ENCODE results near the gene EVX1. TPM values are rescaled to one million over a fixed set of nuclear protein-coding genes. Genes with fewer than 3 reads are reported as not detected.

EVX1 gene
- total RNA-seq, 1 experiment from 2014 or later = 0.10 TPM

GRCh38 chr7:27249724-27250556, 7.3 kb downstream of the EVX1 start:
- H3K4me3 ChIP-seq (ENCODE audit: low read depth in 2 of 2, low read length in 2 of 2) = no peak overlapping the region
- DNase-seq (ENCODE audit: low read depth, low spot score) (no peak), ATAC-seq (no peak)
- H3K4me1 ChIP-seq (ENCODE audit: control insufficient read depth, insufficient read depth, low read length) = no peaks in the 10 kb centered on the region; the same call in 1 of the 2 replicates
- no TSS peak for BruUV-seq (replicated peaks)
- H3K9me3 ChIP-seq (ENCODE audit: control insufficient read depth, insufficient read depth, low read depth, low read length) = no peaks in the 10 kb centered on the region
- in situ Hi-C loops (cut with HindIII; ENCODE audit: low pct_unique_long_range_greater_than_20kb, low sequenced_read_pairs) (no loop called here), intact Hi-C loops (cut with micrococcal nuclease; ENCODE audit: unreplicated experiment) (no loop called here)
- H3K27me3 ChIP-seq (ENCODE audit: control insufficient read depth, insufficient read depth, low read length) = peaks cover 10% of the 10 kb centered on the region
- no peaks in the 10 kb centered on the region for H3K36me3 ChIP-seq (ENCODE audit: control insufficient read depth, insufficient read depth, low read length)
- H3K27ac ChIP-seq (ENCODE audit: low read length) = no peak overlapping the region
- ChIA-PET POLR2A (no interaction called here), CTCF (no interaction called here)
- TF ChIP-seq POLR2AphosphoS5 (IDR thresholded peaks at IDR 0.05; ENCODE audit: low read depth, low read length) (no peak), REST (IDR thresholded peaks at IDR 0.05; ENCODE audit: insufficient read depth in 1 of 2, low read depth in 2 of 2, low read length in 1 of 2) (no peak), SIN3A (IDR thresholded peaks at IDR 0.05; ENCODE audit: borderline replicate concordance, insufficient read depth, low read depth, low read length) (no peak), TCF7L2 (IDR thresholded peaks at IDR 0.05; ENCODE audit: low read depth, low read length) (no peak), CTCF (IDR thresholded peaks at IDR 0.05) (no peak)

GRCh38 chr7:27250557-27251070, 8.0 kb downstream of the EVX1 start:
- DNase-seq (ENCODE audit: low read depth, low spot score) (no peak), ATAC-seq (no peak)
- TF ChIP-seq CTCF (IDR thresholded peaks at IDR 0.05) = no peak
- in situ Hi-C loops (cut with HindIII; ENCODE audit: low pct_unique_long_range_greater_than_20kb, low sequenced_read_pairs) = no loop called here
- ChIA-PET POLR2A (no interaction called here), CTCF (no interaction called here)
- Histone ChIP-seq H3K4me1 (ENCODE audit: control insufficient read depth, insufficient read depth, low read length) (no peaks in the 10 kb centered on the region; the same call in 1 of the 2 replicates), H3K36me3 (ENCODE audit: control insufficient read depth, insufficient read depth, low read length) (no peaks in the 10 kb centered on the region), H3K4me3 (ENCODE audit: low read depth in 2 of 2, low read length in 2 of 2) (no peak overlapping the region), H3K9me3 (ENCODE audit: control insufficient read depth, insufficient read depth, low read depth, low read length) (no peaks in the 10 kb centered on the region), H3K27me3 (ENCODE audit: control insufficient read depth, insufficient read depth, low read length) (peaks cover 10% of the 10 kb centered on the region), H3K27ac (ENCODE audit: low read length) (no peak overlapping the region)
- BruUV-seq (replicated peaks) = no TSS peak
- intact Hi-C loops (cut with micrococcal nuclease; ENCODE audit: unreplicated experiment) = no loop called here

Measured in Panc1 (cell line).